HepG2 (cell line): ENCODE data around the gene PLLP. TPM values are rescaled to one million over a fixed set of nuclear protein-coding genes. Genes with fewer than 3 reads are reported as not detected.

Experiments
- CENPBD1 ChIP-seq: sonication (generic); formaldehyde crosslinking; IDR thresholded peaks from 2 replicates; pipeline ENCODE4 v1.8.0; 2022; ENCODE audit warnings: missing genetic modification reagents, low read depth, mild to moderate bottlenecking, borderline replicate concordance
- CTCF ChIP-seq: sonication (generic); formaldehyde crosslinking; IDR thresholded peaks from 2 replicates; pipeline ENCODE4 v1.5.0; 2020; ENCODE audit warnings: mild to moderate bottlenecking, missing genetic modification reagents, moderate library complexity
- ETV5 ChIP-seq: IDR thresholded peaks from 2 replicates; pipeline ENCODE4 v1.6.1; 2018; ENCODE audit warnings: missing biosample characterization, missing genetic modification reagents, inconsistent platforms, borderline replicate concordance
- HNF1B ChIP-seq: sonication (generic); formaldehyde crosslinking; IDR thresholded peaks from 2 replicates; pipeline ENCODE4 v1.5.1; 2020; ENCODE audit warnings: mild to moderate bottlenecking, moderate library complexity, missing genetic modification reagents
- NFE2 ChIP-seq: sonication (generic); formaldehyde crosslinking; IDR thresholded peaks from 2 replicates; pipeline ENCODE4 v1.4.0; 2020; ENCODE audit warnings: missing genetic modification reagents
- PAXIP1 ChIP-seq: sonication (generic); formaldehyde crosslinking; conservative IDR thresholded peaks from 2 replicates; pipeline ENCODE4 v1.4.0; 2020; ENCODE audit warnings: mild to moderate bottlenecking, missing genetic modification reagents, moderate library complexity
- SALL1 ChIP-seq: sonication (generic); formaldehyde crosslinking; IDR thresholded peaks from 2 replicates; pipeline ENCODE4 v1.8.0; 2022; ENCODE audit warnings: mild to moderate bottlenecking, missing genetic modification reagents
- SYNCRIP ChIP-seq: fragments of 200-400 bp; formaldehyde crosslinking; IDR thresholded peaks from 2 replicates; pipeline ENCODE4 v1.6.1; 2018; ENCODE audit warnings: mild to moderate bottlenecking, low read depth, low read length; ENCODE audit not compliant: insufficient read depth
- YEATS4 ChIP-seq: sonication (generic); formaldehyde crosslinking; IDR thresholded peaks from 2 replicates; pipeline ENCODE4 v1.4.0; 2020; ENCODE audit warnings: missing genetic modification reagents, borderline replicate concordance
- ZNF142 ChIP-seq: sonication (generic); formaldehyde crosslinking; IDR thresholded peaks from 2 replicates; pipeline ENCODE4 v1.4.0; 2020; ENCODE audit warnings: missing genetic modification reagents
- ZNF235 ChIP-seq: sonication (generic); formaldehyde crosslinking; IDR thresholded peaks from 2 replicates; pipeline ENCODE4 v1.8.1; 2023; ENCODE audit warnings: mild to moderate bottlenecking, missing genetic modification reagents, borderline replicate concordance
- ZNF263 ChIP-seq: sonication (generic); formaldehyde crosslinking; IDR thresholded peaks from 2 replicates; pipeline ENCODE4 v1.4.0; 2020; ENCODE audit warnings: missing genetic modification reagents
- ZNF460 ChIP-seq: sonication (generic); formaldehyde crosslinking; IDR thresholded peaks from 2 replicates; pipeline ENCODE4 v1.5.1; 2020; ENCODE audit warnings: missing genetic modification reagents, mild to moderate bottlenecking, borderline replicate concordance
- ZNF678 ChIP-seq: sonication (generic); formaldehyde crosslinking; IDR thresholded peaks from 2 replicates; pipeline ENCODE4 v1.4.0; 2020; ENCODE audit warnings: mild to moderate bottlenecking, missing genetic modification reagents
- polyA plus RNA-seq, 8 experiments: library from polyadenylated mRNA; depleted of rRNA in 3 of 8; stranded (reverse) in 7 of 8; unstranded in 1 of 8; fragments of >200 nt; fragmentation: Illumina TruSeq in 4 of 8; extraction: Trizol in 4 of 8; gene quantifications; 2 replicates each; pipeline versions ENCODE4 v1.2.1 to v1.2.3, GENCODE V29; 2011 to 2016; ENCODE audit warnings: low read depth in 4 of 8, missing spikeins in 1 of 8, mixed read lengths in 1 of 8; ENCODE audit not compliant: insufficient read depth in 1 of 8
- total RNA-seq, 5 experiments: library from RNA; depleted of rRNA; stranded (reverse); fragments of >200 nt; fragmentation: Illumina TruSeq; extraction: Trizol; gene quantifications; 2 replicates each; pipeline ENCODE4 v1.2.3, GENCODE V29; 2016; ENCODE audit warnings: low read depth in 1 of 5

Gene PLLP
- total and polyA plus RNA-seq, 2 of the 13 experiments (the other 11 are each of a cell fraction or from before 2014, with no cell fraction given): 60.6 to 127 TPM

GRCh38 chr16:57303021-57303909 lies 18.8 kb upstream of the PLLP start (continued):
- TF ChIP-seq CENPBD1 (CRISPR knock-in tag): no peak
- TF ChIP-seq NFE2: no peak
- no peak for TF ChIP-seq YEATS4 (CRISPR knock-in tag)
- no peak for TF ChIP-seq ZNF678 (CRISPR knock-in tag)
- TF ChIP-seq ZNF142 (CRISPR knock-in tag): no peak
- TF ChIP-seq ZNF235: no peak
- peak; percentile 27; the same call in 1 of the 2 replicates for TF ChIP-seq HNF1B (CRISPR knock-in tag)
- no peak for TF ChIP-seq PAXIP1 (CRISPR knock-in tag)
- TF ChIP-seq SALL1 (CRISPR knock-in tag): no peak; the same call in 1 of the 2 replicates
- TF ChIP-seq SYNCRIP: no peak
- no peak for TF ChIP-seq CTCF
- no peak for TF ChIP-seq ZNF263 (CRISPR knock-in tag)
- TF ChIP-seq ZNF460 (CRISPR knock-in tag): peak; percentile 65
- TF ChIP-seq ETV5 (CRISPR knock-in tag): no peak
